ENCODE data around the gene ATRN. TPM values are rescaled to one million over a fixed set of nuclear protein-coding genes. Genes with fewer than 3 reads are reported as not detected.

The ATRN gene
- total and polyA plus RNA-seq, 2 donors from 2014 or later, result 15.7 to 48.1 TPM

GRCh38 chr20:3653921-3654320 lies 183.1 kb downstream of the ATRN start:
- TF ChIP-seq, protein P1, sequence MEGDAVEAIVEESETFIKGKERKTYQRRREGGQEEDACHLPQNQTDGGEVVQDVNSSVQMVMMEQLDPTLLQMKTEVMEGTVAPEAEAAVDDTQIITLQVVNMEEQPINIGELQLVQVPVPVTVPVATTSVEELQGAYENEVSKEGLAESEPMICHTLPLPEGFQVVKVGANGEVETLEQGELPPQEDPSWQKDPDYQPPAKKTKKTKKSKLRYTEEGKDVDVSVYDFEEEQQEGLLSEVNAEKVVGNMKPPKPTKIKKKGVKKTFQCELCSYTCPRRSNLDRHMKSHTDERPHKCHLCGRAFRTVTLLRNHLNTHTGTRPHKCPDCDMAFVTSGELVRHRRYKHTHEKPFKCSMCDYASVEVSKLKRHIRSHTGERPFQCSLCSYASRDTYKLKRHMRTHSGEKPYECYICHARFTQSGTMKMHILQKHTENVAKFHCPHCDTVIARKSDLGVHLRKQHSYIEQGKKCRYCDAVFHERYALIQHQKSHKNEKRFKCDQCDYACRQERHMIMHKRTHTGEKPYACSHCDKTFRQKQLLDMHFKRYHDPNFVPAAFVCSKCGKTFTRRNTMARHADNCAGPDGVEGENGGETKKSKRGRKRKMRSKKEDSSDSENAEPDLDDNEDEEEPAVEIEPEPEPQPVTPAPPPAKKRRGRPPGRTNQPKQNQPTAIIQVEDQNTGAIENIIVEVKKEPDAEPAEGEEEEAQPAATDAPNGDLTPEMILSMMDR (IDR thresholded peaks at IDR 0.05; ENCODE audit: borderline replicate concordance, extremely low read depth, insufficient read depth), result no peak
- Histone ChIP-seq H3K9me3 (ENCODE audit: control insufficient read depth in 2 of 3, insufficient read depth in 1 of 3, low read length in 3 of 3) (no peaks in the 10 kb centered on the region), H3K4me1 (ENCODE audit: control insufficient read depth in 2 of 3, insufficient read depth in 2 of 3, low read depth in 1 of 3, low read length in 3 of 3) (peaks cover 0 to 11% (median 0%) of the 10 kb centered on the region in 3 donors), H3K27ac (ENCODE audit: low read depth in 2 of 2, low read length in 2 of 2) (no peak overlapping the region), H3K27me3 (ENCODE audit: control insufficient read depth, insufficient read depth, low read length) (no peaks in the 10 kb centered on the region), H3K4me3 (ENCODE audit: low read length in 3 of 3) (no peak overlapping the region), H3K9ac (ENCODE audit: low read length in 3 of 3) (no peak overlapping the region), H3K36me3 (ENCODE audit: control insufficient read depth in 2 of 3, insufficient read depth in 3 of 3, low read length in 3 of 3) (peaks cover 0 to 6% (median 0%) of the 10 kb centered on the region in 3 donors)
- peak in 2 of 5 donors; percentile 37 to 39 for DNase-seq
- no peak for FAIRE-seq
- intact Hi-C loops (cut with DNase I), result no loop called here

DNA sequence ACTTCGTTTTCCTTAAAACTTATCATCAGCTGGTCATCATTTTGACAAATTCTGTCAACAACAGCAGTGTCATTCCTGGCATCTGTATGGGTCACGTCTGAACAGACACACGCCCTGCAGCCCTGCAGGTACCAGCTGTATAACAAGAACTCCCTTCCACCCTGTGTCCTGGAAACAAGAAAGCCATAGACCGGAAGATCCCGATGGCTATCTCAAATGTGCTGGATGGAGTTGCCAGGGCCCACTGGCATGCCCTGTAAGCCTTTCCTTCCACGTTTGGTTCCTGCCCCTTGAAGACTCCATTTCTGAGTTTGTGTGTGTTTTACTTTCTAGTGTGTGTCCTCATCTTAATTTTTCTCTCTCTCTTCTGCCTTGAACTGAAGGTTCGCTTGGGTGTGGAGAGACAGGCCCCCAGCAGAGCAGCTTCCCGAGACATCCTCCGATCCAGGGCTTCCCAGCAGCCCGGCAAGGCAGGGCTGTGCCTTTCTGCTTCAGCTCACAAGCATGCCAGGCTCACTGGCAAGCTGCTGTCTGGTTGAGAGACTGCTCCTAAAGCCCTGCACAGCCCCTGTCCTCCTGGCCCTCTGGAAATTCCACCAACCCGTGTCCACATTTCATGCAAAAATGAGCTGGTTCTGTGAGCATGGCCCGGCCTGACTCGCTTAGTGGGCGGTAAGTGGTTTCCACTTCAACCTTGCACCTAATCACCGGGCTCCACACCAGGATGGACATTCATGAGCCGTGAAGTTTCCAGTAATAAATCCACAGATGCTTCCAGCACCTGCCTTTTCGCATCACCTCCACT lies 183.7 kb downstream of the ATRN start:
- Histone ChIP-seq H3K9ac (ENCODE audit: low read length in 3 of 3) (no peak overlapping the region), H3K4me1 (ENCODE audit: control insufficient read depth in 2 of 3, insufficient read depth in 2 of 3, low read depth in 1 of 3, low read length in 3 of 3) (peaks cover 0 to 11% (median 0%) of the 10 kb centered on the region in 3 donors), H3K27me3 (ENCODE audit: control insufficient read depth, insufficient read depth, low read length) (no peaks in the 10 kb centered on the region), H3K27ac (ENCODE audit: low read depth in 2 of 2, low read length in 2 of 2) (no peak overlapping the region), H3K4me3 (ENCODE audit: low read length in 3 of 3) (no peak overlapping the region), H3K36me3 (ENCODE audit: control insufficient read depth in 2 of 3, insufficient read depth in 3 of 3, low read length in 3 of 3) (peaks cover 0 to 6% (median 0%) of the 10 kb centered on the region in 3 donors), H3K9me3 (ENCODE audit: control insufficient read depth in 2 of 3, insufficient read depth in 1 of 3, low read length in 3 of 3) (no peaks in the 10 kb centered on the region)
- TF ChIP-seq, protein P1 (IDR thresholded peaks at IDR 0.05; ENCODE audit: borderline replicate concordance, extremely low read depth, insufficient read depth), result no peak
- intact Hi-C loops (cut with DNase I), result no loop called here
- FAIRE-seq, result no peak
- DNase-seq, result peak; percentile 69 to 84 (median 78)

DNA sequence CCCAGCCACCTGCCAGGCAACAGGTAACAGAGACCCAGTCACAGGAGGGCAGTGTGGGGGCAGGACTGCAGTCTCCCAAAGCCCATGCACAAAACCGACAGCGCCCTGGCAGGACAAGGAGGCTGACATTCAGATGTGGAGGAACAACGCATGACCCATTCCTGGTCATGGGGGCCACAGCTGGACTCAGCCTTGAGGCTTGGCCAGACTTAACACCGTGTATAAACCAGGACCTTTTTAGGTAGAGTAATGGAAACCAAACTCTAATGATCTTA lies 184.2 kb downstream of the ATRN start:
- intact Hi-C loops (cut with DNase I), result no loop called here
- peaks cover under 1% of the 10 kb centered on the region for H3K27me3 ChIP-seq (ENCODE audit: control insufficient read depth, insufficient read depth, low read length)
- H3K27ac ChIP-seq (ENCODE audit: low read depth in 2 of 2, low read length in 2 of 2), result no peak overlapping the region
- DNase-seq, result no peak
- H3K36me3 ChIP-seq (ENCODE audit: control insufficient read depth in 2 of 3, insufficient read depth in 3 of 3, low read length in 3 of 3), result peaks cover 0 to 5% (median 0%) of the 10 kb centered on the region in 3 donors
- no peak overlapping the region for H3K9ac ChIP-seq (ENCODE audit: low read length in 3 of 3)
- peaks cover 0 to 11% (median 0%) of the 10 kb centered on the region in 3 donors for H3K4me1 ChIP-seq (ENCODE audit: control insufficient read depth in 2 of 3, insufficient read depth in 2 of 3, low read depth in 1 of 3, low read length in 3 of 3)
- H3K4me3 ChIP-seq (ENCODE audit: low read length in 3 of 3), result no peak overlapping the region
- TF ChIP-seq, protein P1 (IDR thresholded peaks at IDR 0.05; ENCODE audit: borderline replicate concordance, extremely low read depth, insufficient read depth), result no peak
- FAIRE-seq, result no peak
- no peaks in the 10 kb centered on the region for H3K9me3 ChIP-seq (ENCODE audit: control insufficient read depth in 2 of 3, insufficient read depth in 1 of 3, low read length in 3 of 3)
